GM18873 (cell line): ENCODE results near the gene C17orf100.

Source experiments
- ATAC-seq: cut with Tn5 transposase; IDR thresholded peaks from one replicate; pipeline ENCODE4 v1.9.1; 2021; ENCODE audit warnings: mild to moderate bottlenecking, moderate library complexity, moderate number of reproducible peaks; ENCODE audit not compliant: unreplicated experiment, low FRiP score

Gene C17orf100

GRCh38 chr17:6651354-6651918, at the start of gene C17orf100, which contains the start of gene MED31:
TSS of gene C17orf100 (plus strand) at chr17:6651762. CDS start at chr17:6651914, 152 bp downstream.
TSS of gene MED31 (minus strand) at chr17:6651605. CDS start at chr17:6651528, 77 bp downstream.
- peak; percentile 57 for ATAC-seq

- no peak for ATAC-seq
These were observed 49.4 kb upstream of the C17orf100 start for GRCh38 chr17:6602141-6602540.

DNA sequence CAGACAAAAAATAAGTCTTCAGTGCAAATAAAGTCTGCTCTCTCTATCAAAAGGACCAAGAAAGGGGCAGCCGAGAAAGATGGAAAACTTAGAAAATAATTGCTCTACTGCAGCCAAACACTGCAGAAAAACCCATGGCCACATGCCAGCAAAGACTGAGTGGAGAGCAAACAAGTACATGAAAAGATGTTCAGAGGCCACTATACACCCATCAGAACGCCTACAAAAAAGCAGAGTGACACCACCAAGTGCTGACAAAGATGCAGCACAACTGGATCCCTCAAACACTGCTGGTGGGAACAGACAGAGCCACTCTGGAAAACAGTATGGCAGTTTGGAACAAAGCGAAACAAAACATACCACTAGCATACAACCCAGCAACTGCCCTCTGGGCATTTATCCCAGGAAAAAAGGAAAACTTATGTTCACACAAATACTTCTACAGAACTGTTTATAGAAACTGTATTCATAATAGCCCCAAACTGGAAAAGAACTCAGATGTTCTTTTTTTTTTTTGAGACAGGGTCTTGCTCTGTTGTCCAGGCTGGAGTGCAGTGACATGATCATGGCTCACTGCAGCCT, 47.7 kb upstream of the C17orf100 start:
- no peak for ATAC-seq

- no peak for ATAC-seq
These were observed 46.4 kb upstream of the C17orf100 start for GRCh38 chr17:6605142-6605541.

DNA sequence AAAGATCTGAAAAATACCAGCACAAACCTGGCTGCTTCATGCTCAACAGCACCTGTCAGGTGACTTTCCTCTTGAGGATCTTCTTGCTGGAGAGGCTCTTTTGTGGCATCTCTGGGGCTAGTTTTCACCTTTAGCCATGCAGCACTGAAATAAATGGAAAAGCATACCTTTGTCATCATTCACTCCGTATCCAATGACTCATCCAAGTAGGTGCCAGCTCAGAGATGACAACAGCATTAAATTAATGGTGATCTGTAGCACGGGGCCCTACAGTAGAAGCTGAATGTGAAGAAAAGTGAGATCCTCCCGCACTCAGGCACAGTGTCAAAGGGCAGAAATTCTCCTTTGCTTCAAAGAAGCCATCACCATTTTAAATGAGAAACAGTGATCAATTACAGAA, 43.2 kb upstream of the C17orf100 start:
- no peak for ATAC-seq

GRCh38 chr17:6610011-6610410, 41.6 kb upstream of the C17orf100 start:
- no peak for ATAC-seq

- no peak for ATAC-seq
These were observed 40.3 kb upstream of the C17orf100 start for GRCh38 chr17:6611231-6611630.

GRCh38 chr17:6623941-6624340, 27.6 kb upstream of the C17orf100 start:
- no peak for ATAC-seq

DNA sequence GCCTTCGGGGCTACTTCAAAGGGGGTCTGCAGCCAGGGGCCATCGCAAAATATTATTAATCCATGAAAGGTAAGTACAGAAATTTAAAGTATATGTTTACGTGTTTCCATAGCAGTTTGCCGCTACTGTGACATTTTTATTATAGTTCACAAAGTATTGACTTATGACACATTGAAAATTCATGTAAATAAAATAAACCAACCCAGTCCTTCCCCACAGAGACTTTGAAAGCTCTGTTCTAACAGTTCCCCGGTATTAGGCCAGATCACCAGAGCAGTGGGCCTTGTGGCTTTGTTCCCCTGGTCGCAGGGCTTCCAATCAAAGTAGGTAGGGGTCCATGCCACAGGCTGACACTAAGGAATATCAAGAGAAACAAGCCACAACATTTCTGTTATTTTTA, 24.9 kb upstream of the C17orf100 start:
- no peak for ATAC-seq

DNA sequence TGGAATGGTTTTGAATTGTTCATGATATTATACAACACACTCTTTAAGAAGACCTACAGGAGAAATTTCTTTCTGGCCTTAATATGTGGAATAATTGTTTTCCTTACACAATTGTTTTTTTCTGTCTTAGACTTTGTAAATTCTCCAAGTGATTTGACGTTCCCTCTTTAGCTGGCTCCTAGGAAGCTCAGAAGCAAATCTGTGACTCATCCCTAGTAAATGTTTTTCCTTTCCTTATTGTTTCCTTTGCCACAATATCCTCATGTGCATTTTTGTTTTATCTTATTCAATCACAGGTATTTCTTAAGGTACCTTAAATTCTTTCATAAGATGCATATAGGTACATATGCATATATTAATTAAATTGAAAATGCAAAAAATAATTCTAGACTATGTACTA, 24.5 kb upstream of the C17orf100 start:
- no peak for ATAC-seq

- ATAC-seq, result no peak
These were observed 21.2 kb upstream of the C17orf100 start for GRCh38 chr17:6630390-6630789.

GRCh38 chr17:6632530-6632929, 19.0 kb upstream of the C17orf100 start:
- ATAC-seq, result no peak

GRCh38 chr17:6633263-6633662, 18.3 kb upstream of the C17orf100 start:
- ATAC-seq, result no peak

DNA sequence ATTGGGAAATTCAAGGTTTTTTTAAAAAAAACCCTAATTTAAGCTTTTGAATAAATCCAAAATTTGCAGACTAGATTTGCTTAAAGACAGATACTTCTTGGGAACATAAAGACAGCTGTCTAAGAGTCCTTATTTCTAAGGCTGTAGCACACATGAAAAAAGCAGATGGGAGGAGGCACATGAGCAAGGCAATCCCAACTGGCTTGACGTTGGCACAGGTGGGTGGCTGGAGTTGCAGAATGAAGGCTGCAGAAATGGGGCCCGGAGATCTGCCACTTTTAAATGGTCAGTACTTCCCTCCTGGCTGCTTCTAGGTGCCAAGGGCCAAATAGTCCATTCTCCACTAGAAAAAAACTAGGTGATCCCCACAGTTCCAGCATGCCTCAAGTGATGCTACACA, 15.5 kb upstream of the C17orf100 start:
- ATAC-seq, result no peak

- ATAC-seq, result no peak
These were observed 14.7 kb upstream of the C17orf100 start for GRCh38 chr17:6636616-6637457.

GRCh38 chr17:6637458-6637840, 14.1 kb upstream of the C17orf100 start:
- no peak for ATAC-seq

GRCh38 chr17:6638046-6638908, 13.3 kb upstream of the C17orf100 start:
- no peak for ATAC-seq

DNA sequence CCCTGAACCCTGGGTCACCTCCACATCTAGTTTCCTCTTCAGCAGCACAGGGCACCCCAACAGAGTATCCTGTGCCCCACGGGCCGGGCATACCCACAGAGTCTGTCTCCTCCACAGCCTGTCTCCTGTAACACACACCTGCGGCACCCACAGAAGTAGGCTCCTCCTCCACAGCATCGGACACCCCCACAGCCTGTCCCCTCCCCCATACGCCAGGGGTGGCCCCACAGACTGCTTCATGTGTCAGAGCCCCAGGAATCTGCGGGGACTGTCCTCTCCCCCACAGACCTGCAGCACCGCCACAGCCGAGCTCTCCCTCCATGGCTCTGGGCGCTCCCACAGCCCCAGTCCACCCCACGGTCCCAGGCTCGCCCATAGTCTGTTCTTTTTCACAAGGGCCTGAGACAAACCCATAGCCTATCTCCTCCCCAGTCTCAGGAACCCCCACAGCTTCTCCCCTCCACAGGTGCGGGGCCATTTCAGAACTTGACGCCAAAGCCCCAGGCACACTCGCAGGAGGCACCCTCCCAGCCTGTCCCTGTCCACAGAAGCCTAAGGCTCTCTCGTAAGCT, 12.5 kb upstream of the C17orf100 start:
- no peak for ATAC-seq

DNA sequence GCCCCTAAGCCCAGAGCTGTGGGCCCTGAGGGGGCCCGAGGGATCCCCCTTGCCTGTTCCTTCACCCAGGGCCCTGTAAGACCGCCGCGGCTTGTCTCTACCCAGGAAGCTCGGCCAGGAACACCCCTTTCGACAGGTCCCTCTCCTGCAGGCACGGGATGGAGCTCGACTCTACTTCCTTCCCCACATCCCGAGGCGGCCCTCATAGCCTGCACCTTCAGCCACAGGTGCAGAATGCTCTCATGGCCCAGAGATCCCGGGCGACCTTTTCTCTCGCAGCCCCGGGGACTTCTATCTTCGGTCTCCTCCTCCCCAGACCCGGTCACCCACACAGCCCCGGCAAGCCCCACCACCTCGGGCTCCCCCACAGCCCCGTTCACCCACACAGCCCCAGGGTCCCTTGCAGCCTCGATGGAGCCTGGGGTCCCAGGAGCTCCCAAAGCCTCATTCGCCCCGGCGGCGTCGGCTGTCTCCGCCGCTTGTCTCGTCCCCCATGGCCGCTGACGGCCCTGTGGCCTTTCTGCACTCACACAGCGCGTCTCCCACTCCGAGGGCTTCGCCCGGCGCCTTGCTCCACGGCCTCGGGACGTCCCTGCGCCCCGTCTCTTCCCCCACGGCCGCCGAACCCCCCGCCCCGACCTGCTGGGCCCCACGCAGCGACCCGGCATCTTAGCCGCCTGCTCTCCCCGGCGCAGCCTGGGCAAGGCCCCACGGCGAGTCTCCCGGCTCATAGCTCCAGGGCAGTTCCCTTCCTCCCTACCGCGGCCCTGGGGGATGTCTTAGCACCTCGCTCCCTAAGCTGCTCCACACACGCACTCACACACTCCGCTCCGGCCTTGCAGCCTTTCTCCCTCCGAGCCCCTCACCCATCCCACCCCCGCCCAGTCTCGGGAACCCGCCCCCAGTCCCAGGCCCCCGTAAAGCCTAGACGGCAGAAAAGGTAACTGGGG, 11.7 kb upstream of the C17orf100 start:
- no peak for ATAC-seq
